HG02981 (cell line): Measurements from ENCODE around the gene STAT4.
A peak's percentile ranks its signal among the peaks of the same experiment; 100 is the strongest.

Experiments
- ATAC-seq: cut with Tn5 transposase; IDR thresholded peaks from one replicate; pipeline ENCODE4 v1.9.1; 2021; ENCODE audit warnings: mild to moderate bottlenecking, moderate library complexity; ENCODE audit not compliant: unreplicated experiment

Gene STAT4

DNA sequence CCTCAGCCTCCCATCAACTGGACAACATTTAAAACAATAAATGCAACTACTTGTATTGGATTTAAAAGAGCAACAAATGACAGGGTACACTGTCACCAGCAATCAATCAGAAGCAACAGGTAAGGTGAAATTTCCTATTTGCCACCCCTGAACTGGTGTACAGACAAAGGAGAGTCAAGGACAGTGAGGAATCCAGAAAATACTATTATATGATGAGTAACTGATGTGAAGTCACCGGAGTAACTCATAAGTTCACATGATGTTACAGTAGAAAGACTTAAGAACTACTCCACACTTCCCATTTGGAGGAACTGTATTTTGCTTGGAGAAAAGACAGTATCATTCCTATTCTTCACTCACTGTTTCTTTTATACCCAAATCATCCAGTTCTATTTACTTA is 132.7 kb downstream of the STAT4 start:
- no peak for ATAC-seq

GRCh38 chr2:191015831-191016230 is 135.0 kb downstream of the STAT4 start:
- ATAC-seq = no peak

GRCh38 chr2:191015239-191015638 is 135.6 kb downstream of the STAT4 start:
- ATAC-seq = no peak

- peak; percentile 1 for ATAC-seq
These were observed 136.2 kb downstream of the STAT4 start for GRCh38 chr2:191014653-191015020.

GRCh38 chr2:191013932-191014652 is 136.7 kb downstream of the STAT4 start, which contains the start of gene STAT1:
Gene STAT1 (minus strand): TSS chr2:191014171. CDS start chr2:191010003, 4,168 bp downstream.
- ATAC-seq = peak; percentile 74

GRCh38 chr2:191013682-191013931 is 137.2 kb downstream of the STAT4 start:
- ATAC-seq = no peak

DNA sequence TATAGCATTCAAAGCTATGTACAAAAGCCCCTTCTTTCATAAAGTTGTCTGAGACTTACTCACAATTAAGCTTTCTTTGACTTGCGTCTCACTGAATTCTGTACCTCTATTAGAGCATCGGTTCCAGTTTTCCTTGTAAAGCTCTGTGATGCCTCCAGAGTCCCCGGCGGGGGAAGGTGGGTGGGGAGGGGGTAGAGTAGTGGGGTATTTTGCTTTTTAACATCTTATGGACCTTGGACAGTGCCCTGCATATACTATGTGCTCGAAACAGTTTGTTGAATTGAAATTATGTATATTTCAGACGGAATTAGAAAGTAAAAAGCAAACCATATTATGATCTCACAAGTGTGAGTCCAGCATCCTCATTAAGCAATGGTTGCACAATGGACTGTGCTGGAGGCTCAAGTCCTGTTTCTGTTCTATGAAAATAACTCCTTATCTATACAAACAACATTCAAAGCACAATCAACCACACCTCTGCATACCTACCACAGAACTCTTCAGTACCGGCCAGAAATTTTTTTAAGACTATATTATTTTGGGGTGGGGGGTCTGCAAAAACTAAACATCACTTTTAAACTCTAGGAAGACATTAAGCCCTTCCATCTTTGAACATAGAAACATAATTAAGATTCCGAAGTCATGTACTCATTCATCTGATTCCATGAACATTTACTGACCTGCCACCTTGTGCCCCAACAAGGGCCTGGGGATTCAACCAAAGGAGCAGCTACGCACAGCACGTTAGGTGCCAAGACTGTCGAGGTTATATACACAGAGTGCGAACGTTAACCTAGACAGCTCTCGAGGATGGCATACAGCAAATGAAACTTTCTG is 137.7 kb downstream of the STAT4 start:
- ATAC-seq = no peak

- no peak for ATAC-seq
These were observed 138.4 kb downstream of the STAT4 start for GRCh38 chr2:191012346-191012745.

DNA sequence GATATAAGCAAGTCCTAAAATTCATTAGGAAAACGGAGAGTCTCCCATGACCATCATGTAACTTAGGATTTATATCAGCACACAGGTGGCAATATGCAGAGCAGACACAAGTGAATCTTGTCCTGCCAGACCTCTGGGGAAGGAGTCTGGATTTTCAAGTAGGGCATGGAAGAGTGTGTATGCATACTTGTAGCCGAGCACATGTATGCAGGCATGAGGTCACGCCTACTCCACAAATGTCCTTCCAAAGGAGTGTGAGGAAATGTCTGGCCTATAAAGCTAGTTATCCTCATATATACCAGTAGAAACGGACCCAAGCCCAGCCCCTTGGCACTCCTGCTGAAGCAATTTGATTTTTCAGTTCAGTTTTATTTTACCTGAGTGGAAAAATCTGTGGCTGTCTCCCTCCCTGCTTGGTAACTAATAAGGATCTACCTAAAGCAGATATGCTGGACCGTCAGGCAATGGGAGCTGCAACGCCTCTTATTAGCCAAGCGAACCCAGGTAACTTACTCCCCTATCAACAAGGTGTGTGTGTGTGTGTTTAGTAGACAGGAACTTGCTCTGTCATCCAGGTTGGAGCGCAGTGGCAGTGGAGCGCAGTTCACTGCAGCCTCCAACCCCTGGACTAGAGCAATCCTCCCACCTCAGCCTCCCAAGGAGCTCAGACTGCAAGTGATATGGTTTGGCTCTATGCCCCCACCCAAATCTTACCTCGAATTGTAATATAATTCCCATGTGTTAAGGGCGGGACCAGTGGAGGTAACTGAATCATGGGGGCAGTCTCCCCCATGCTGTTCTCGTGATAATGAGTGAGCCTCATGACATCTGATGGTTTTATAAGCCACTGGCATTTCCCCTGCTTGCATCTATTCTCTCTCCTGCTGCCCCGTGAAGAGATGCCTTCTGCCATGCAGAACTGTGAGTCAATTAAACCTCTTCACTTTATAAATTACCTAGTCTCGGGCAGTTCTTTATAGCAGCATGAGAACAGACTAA is 139.6 kb downstream of the STAT4 start:
- no peak for ATAC-seq

- ATAC-seq = no peak
These were observed 141.0 kb downstream of the STAT4 start for GRCh38 chr2:191009541-191010374.

DNA sequence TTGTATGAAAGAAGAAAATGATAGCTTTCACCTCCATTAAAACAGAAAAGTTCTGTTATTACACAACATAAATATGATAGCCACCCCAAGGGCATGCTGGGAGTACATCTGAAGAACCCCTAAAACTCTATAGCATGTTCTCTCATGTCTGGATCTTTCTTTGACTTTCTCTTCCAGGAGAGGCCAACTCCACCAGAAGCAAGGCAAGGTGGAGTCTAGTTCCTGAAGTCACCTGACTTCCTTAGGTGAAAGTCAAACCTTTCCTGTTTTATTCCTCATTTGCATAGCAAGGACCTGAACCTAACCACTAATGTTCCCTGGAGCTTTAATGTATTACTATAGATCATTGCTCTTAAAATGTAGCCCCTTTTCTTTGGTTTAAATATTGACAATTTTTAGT is 142.5 kb downstream of the STAT4 start:
- no peak for ATAC-seq

- no peak for ATAC-seq
These were observed 143.6 kb downstream of the STAT4 start for GRCh38 chr2:191006997-191007783.

DNA sequence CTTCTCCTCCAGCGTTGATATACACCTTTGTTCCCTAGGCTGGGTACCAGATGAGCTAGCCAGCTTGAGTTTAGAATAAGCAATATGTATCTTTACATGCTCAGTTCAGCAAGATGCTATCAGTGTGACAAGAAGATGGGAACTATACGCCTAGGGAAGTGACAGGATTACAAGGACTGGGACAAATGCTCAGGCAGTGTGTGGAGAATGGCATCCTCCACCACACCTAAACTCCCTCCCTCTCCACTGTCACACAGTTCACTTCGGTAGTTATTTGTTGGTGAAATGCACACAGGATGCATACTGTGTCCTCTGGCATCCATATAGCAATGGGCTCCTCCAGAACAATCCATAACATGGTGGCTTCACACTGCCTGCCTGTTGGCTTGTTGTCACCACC is 144.5 kb downstream of the STAT4 start:
- no peak for ATAC-seq

DNA sequence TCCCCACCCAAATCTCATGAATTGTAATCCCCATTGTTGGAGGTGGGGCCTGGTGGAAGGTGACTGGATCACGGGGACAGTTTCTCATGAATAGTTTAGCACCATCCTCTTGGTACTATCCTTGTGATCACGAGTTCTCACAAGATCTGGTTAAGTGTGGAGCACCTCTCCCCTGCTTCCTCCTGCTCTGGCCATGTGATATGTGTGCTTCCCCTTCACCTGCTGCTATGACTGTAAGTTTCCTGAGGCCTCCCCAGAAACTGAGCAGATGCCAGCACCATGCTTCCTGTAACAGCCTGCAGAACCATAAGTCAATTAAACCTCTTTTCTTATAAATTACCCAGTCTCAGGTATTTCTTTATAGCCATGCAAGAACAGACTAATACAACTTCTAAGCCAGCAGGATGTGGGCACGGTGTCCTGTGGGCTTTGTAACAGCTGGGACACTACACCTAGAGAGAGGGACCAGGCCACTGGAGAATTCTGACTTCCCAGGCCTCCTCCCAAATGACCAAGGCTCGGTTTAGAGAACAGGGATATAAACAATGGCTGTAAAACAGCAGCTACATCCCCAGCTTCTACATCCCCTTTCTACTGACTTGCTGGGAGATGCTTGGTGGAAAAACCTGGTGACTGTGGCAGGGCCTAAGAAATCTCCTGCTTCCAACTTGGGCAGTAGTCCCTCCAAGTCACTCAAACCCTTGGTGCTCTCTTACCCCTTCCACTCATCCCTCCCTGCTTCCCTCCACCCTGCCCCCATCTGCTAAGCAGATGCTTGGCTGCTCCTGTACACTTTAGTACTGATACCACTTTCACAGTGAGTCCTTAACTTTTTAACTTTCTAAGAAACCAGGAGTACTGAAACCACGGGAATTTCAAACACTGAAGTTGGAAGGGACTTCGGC is 147.1 kb downstream of the STAT4 start:
- no peak for ATAC-seq

DNA sequence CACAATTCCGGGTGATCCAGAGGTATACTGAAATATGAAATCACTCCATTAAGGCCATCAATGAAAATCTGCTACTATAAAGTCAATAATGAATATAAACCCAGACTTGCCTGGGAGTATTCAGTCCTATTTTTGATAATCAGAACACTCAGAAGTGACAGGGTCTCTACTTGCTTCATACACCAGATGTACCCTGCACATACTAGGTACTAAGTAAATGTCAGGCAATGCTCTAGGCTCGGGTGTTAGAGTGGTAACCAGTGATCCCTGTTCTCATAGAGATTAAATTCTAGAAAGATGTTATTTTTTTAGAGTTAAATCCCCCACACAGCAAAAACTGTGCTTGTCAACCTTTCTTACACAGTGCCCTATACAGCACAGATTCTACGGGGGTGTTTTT is 149.2 kb downstream of the STAT4 start:
- ATAC-seq = no peak

GRCh38 chr2:191001032-191001431 is 149.8 kb downstream of the STAT4 start:
- ATAC-seq = no peak

DNA sequence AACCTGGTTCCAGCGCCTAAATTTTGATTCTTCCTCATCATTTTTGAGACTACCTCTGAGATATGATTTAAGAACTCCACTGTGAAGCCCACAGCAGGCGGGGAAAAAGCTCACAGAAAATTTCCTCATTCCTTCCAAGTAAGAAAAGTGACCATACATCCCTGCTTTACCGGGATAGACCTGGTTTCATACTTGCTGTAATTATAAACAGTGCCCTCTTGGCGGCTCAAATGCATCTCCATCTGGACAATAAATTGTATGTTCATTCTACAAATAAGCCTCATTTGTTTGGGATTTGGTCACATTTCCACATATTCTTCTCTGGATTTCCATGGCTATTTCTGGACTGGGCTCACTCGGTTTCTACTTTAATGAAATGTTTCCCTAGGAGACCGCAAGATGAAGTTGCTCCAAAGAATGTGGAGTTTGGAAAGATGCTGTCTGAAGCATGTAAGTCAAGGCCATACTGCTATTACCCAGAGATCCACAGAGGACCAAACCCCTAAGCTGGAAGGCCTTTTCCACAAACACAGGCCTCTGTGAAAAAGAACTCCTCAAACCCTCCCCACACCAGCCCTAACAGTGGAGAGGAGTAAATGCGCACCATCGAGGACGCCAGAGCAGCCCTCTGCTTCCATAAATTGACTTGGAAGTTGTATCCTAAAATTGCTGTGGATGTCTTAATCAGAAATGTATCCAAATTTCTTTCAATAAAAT is 150.7 kb downstream of the STAT4 start:
- no peak for ATAC-seq

DNA sequence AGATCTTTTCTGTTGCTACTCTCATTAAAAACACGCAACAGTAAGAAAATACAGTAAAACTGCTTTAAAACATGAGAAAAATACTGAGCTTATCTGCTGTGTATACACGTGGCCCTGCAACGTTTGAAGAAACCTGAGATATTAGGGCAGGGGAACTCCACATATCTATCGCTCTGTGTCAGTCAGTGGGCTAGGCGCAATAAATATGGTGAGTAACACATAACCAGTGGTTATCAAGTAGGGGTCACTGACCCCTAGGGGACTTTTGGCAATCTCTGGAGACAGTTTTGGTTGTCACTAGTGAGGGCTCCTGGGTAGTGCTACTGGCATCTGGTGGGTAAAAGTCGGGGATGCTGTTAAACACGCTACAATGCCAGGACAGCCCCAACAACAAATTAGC is 151.7 kb downstream of the STAT4 start:
- no peak for ATAC-seq
